Hepatocyte (in vitro differentiated cells): Measurements from ENCODE around the gene STXBP6.

Experiments
- EZH2phosphoT487 ChIP-seq: fragments of 200-600 bp; sonication (generic); IDR thresholded peaks from one replicate; pipeline ENCODE4 v1.6.1; 2018; ENCODE audit warnings: antibody characterized with exemption, mild to moderate bottlenecking, low read depth, moderate library complexity; ENCODE audit not compliant: unreplicated experiment, severe bottlenecking
- TF ChIP-seq, protein P1 (sequence below): fragments of 200-600 bp; sonication (generic); IDR thresholded peaks from 2 replicates; pipeline ENCODE4 v1.5.1; 2016; ENCODE audit warnings: antibody characterized with exemption, mild to moderate bottlenecking; ENCODE audit not compliant: poor library complexity

DNA sequence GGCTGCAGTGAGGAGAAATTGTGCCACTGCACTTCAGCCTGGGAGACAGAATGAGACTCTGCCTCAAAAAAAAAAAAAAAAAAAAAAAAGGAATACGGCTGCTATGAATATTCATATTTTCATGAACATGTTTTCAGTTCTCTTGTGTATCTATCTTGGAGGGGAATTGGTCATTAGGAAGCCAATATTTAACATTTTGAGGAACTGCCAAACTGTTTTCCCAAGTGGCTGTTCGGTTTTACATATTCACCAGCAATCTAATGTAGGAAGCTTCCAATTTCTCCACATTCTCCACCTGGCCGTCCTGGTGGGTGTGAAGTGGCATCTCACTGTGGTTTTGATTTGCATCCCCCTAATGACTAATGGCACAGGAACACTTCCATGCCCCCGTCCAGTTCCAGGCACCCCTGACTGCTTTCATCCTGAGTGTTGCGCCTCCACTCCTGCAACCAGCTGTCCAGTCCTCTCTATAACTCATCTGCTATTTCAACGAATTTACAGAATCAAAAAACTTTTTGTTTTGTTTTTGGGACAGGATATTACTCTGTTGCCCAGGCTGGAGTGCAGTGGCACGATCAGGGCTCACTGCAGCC lies 5.7 kb downstream of the STXBP6 start:
- TF ChIP-seq, protein P1, sequence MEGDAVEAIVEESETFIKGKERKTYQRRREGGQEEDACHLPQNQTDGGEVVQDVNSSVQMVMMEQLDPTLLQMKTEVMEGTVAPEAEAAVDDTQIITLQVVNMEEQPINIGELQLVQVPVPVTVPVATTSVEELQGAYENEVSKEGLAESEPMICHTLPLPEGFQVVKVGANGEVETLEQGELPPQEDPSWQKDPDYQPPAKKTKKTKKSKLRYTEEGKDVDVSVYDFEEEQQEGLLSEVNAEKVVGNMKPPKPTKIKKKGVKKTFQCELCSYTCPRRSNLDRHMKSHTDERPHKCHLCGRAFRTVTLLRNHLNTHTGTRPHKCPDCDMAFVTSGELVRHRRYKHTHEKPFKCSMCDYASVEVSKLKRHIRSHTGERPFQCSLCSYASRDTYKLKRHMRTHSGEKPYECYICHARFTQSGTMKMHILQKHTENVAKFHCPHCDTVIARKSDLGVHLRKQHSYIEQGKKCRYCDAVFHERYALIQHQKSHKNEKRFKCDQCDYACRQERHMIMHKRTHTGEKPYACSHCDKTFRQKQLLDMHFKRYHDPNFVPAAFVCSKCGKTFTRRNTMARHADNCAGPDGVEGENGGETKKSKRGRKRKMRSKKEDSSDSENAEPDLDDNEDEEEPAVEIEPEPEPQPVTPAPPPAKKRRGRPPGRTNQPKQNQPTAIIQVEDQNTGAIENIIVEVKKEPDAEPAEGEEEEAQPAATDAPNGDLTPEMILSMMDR, result no peak
- TF ChIP-seq EZH2phosphoT487, result no peak
